K562 (cell line): ENCODE data around the gene HEXIM1. TPM values are rescaled to one million over a fixed set of nuclear protein-coding genes. Genes with fewer than 3 reads are reported as not detected.

Experiments used
- E2F5 ChIP-seq: sonication (generic); formaldehyde crosslinking; IDR thresholded peaks from 2 replicates; pipeline ENCODE4 v1.8.0; 2022; ENCODE audit warnings: mild to moderate bottlenecking, missing genetic modification reagents
- IRF2 ChIP-seq: sonication (generic); formaldehyde crosslinking; IDR thresholded peaks from 2 replicates; pipeline ENCODE4 v1.8.1; 2022; ENCODE audit warnings: mild to moderate bottlenecking, missing genetic modification reagents
- L3MBTL2 ChIP-seq: fragments of 450-650 bp; IDR thresholded peaks from 2 replicates; pipeline ENCODE4 v1.6.1; 2016; ENCODE audit warnings: mild to moderate bottlenecking, moderate library complexity
- LARP7 ChIP-seq: fragments of 450-650 bp; IDR thresholded peaks from 2 replicates; pipeline ENCODE4 v1.6.1; 2016
- MAX ChIP-seq: sonication (generic); formaldehyde crosslinking; IDR thresholded peaks from 2 replicates; pipeline ENCODE4 v1.9.0; 2022; ENCODE audit warnings: mild to moderate bottlenecking, missing genetic modification reagents
- MTA1 ChIP-seq: fragments of 450-650 bp; IDR thresholded peaks from 2 replicates; pipeline ENCODE4 v1.6.1; 2017; ENCODE audit warnings: borderline replicate concordance
- NFE2L1 ChIP-seq: fragments of 450-650 bp; IDR thresholded peaks from 2 replicates; pipeline ENCODE4 v1.6.1; 2016; ENCODE audit warnings: missing genetic modification characterization, low read depth, mild to moderate bottlenecking, missing compliant biosample characterization, moderate library complexity, borderline replicate concordance
- POLR2G ChIP-seq: fragments of 200-400 bp; formaldehyde crosslinking; IDR thresholded peaks from 2 replicates; pipeline ENCODE4 v1.6.1; 2017; ENCODE audit warnings: low read depth, mild to moderate bottlenecking, antibody characterized with exemption, low read length, moderate library complexity
- RHOXF2B ChIP-seq: fragments of 250-450 bp; sonication (Bioruptor Pico); conservative IDR thresholded peaks from 2 replicates; pipeline ENCODE4 v1.5.1; 2021
- SNRNP70 ChIP-seq: fragments of 200-400 bp; formaldehyde crosslinking; optimal IDR thresholded peaks from 2 replicates; pipeline ENCODE3; 2017; ENCODE audit warnings: low read depth, low read length
- WHSC1 ChIP-seq: IDR thresholded peaks from one replicate; pipeline ENCODE4 v1.6.1; 2012; ENCODE audit warnings: low read length, control low read depth, inconsistent platforms
- ZNF354B ChIP-seq: fragments of 250-450 bp; sonication (Bioruptor Pico); IDR thresholded peaks from 2 replicates; pipeline ENCODE4 v1.4.0; 2020
- ZNF408 ChIP-seq: fragments of 250-450 bp; sonication (Bioruptor Pico); IDR thresholded peaks from 2 replicates; pipeline ENCODE4 v1.4.0; 2020; ENCODE audit warnings: low read depth, mild to moderate bottlenecking, moderate library complexity
- polyA plus RNA-seq, 8 experiments: library from polyadenylated mRNA; depleted of rRNA in 4 of 8; stranded (reverse) in 5 of 8; unstranded in 3 of 8; fragments of >200 nt; fragmentation: Nextera tagmentation in 2 of 8; fragmentation: Illumina TruSeq in 1 of 8; extraction: Ambion mirVana in 2 of 8; extraction: Trizol in 1 of 8; gene quantifications; 2 replicates each; pipeline versions ENCODE4 v1.2.1 to v1.2.3, GENCODE V29; 2011 to 2014; ENCODE audit warnings: inconsistent platforms in 1 of 8, missing spikeins in 1 of 8
- total RNA-seq, 7 experiments: library from RNA; depleted of rRNA in 6 of 7; stranded (reverse); fragments of >200 nt in 6 of 7; fragmentation: Illumina TruSeq in 2 of 7; extraction: Trizol in 2 of 7; gene quantifications; 2 replicates each; pipeline versions ENCODE4 v1.2.1 to v1.2.3, GENCODE V29; 2011 to 2021; ENCODE audit warnings: low replicate concordance in 1 of 7
- TF ChIP-seq, protein P1 (sequence below), 3 experiments: fragments of 200-800 bp in 1 of 3; sonication (Bioruptor generic) in 1 of 3; sonication (generic) in 1 of 3; formaldehyde crosslinking in 1 of 3; IDR thresholded peaks; 2 replicates each; pipeline versions ENCODE4 v1.6.1 to v1.8.0; 2016 to 2022; ENCODE audit warnings: mild to moderate bottlenecking in 2 of 3, missing compliant biosample characterization in 2 of 3, missing genetic modification characterization in 2 of 3, missing genetic modification reagents in 1 of 3
- TF ChIP-seq, protein P2 (sequence below): fragments of 450-650 bp; IDR thresholded peaks from 2 replicates; pipeline ENCODE4 v1.6.1; 2016

Gene HEXIM1
- total and polyA plus RNA-seq, 9 of the 15 experiments (the other 6 are each of a cell fraction or from before 2014, with no cell fraction given) = 1.4 to 28.3 (median 9.1) TPM

GRCh38 chr17:45148183-45149036, at the start of gene HEXIM1 (continued):
- TF ChIP-seq IRF2 (CRISPR knock-in tag) = no peak
- no peak for TF ChIP-seq ZNF354B (CRISPR knock-in tag)
- peak; percentile 89 for TF ChIP-seq SNRNP70
- TF ChIP-seq E2F5 (CRISPR knock-in tag) = no peak
- no peak for TF ChIP-seq WHSC1
- TF ChIP-seq LARP7 = peak; percentile 99
- peak; percentile 77; the same call in 1 of the 2 replicates for TF ChIP-seq RHOXF2B
- TF ChIP-seq L3MBTL2 = peak; percentile 68
- peak; percentile 95 for TF ChIP-seq MTA1
- TF ChIP-seq, protein P1, sequence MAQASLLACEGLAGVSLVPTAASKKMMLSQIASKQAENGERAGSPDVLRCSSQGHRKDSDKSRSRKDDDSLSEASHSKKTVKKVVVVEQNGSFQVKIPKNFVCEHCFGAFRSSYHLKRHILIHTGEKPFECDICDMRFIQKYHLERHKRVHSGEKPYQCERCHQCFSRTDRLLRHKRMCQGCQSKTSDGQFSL (CRISPR knock-in tag; IDR thresholded peaks at IDR 0.05) = no peak
- TF ChIP-seq, protein P1 (tag; IDR thresholded peaks at IDR 0.05) = peak in 1 of 2 experiments; percentile 26; a peak in 1 of 4 replicates
- TF ChIP-seq MAX = peak; percentile 69
- TF ChIP-seq POLR2G = peak; percentile 99
- no peak for TF ChIP-seq NFE2L1
- no peak for TF ChIP-seq ZNF408 (CRISPR knock-in tag)
- TF ChIP-seq, protein P2, sequence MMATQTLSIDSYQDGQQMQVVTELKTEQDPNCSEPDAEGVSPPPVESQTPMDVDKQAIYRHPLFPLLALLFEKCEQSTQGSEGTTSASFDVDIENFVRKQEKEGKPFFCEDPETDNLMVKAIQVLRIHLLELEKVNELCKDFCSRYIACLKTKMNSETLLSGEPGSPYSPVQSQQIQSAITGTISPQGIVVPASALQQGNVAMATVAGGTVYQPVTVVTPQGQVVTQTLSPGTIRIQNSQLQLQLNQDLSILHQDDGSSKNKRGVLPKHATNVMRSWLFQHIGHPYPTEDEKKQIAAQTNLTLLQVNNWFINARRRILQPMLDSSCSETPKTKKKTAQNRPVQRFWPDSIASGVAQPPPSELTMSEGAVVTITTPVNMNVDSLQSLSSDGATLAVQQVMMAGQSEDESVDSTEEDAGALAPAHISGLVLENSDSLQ = peak; percentile 84
